CD4-positive, CD25-positive, alpha-beta regulatory T cell (primary cell): ENCODE results near the gene APPBP2. TPM values are rescaled to one million over a fixed set of nuclear protein-coding genes. Genes with fewer than 3 reads are reported as not detected.
A peak's percentile ranks its signal among the peaks of the same experiment; 100 is the strongest.

Experiments
- ATAC-seq, 2 donors: fragments of 150-1000 bp; cut with Tn5 transposase; one replicate each; pipeline ENCODE4 v1.10.0; 2021; ENCODE audit warnings: low read depth in 2 of 2, moderate number of reproducible peaks in 2 of 2, moderate library complexity in 1 of 2
- DNase-seq, 3 donors: peaks; one replicate each; pipeline versions ENCODE4 v3.0.0 to v3.0.0-alpha.2; 2012 to 2022; ENCODE audit warnings: mixed read lengths in 1 of 3
- H3K27ac ChIP-seq: one replicate; pipeline ENCODE4 v1.7.0; 2013; ENCODE audit warnings: mild to moderate bottlenecking, low read length; ENCODE audit not compliant: insufficient read depth, poor library complexity, severe bottlenecking
- H3K27me3 ChIP-seq: one replicate; pipeline ENCODE4 v1.7.0; 2013; ENCODE audit warnings: low read length; ENCODE audit not compliant: control insufficient read depth, insufficient read depth
- H3K36me3 ChIP-seq: one replicate; pipeline ENCODE4 v1.7.0; 2013; ENCODE audit warnings: mild to moderate bottlenecking, low read length, moderate library complexity; ENCODE audit not compliant: control insufficient read depth, insufficient read depth
- H3K4me1 ChIP-seq: 2 replicates; pipeline ENCODE4 v1.7.0; 2013; ENCODE audit warnings: mild to moderate bottlenecking, low read length; ENCODE audit not compliant: insufficient read depth, control insufficient read depth, poor library complexity, severe bottlenecking
- H3K4me3 ChIP-seq: one replicate; pipeline ENCODE4 v1.7.0; 2013; ENCODE audit warnings: low read depth, mild to moderate bottlenecking, low read length, moderate library complexity
- H3K9me3 ChIP-seq, 2 experiments: 1 replicate in 1 of 2; 2 replicates in 1 of 2; pipeline ENCODE4 v1.7.0; 2013; ENCODE audit warnings: low read length in 2 of 2, mild to moderate bottlenecking in 1 of 2, moderate library complexity in 1 of 2; ENCODE audit not compliant: control insufficient read depth in 2 of 2
- H3K27ac Mint-ChIP-seq, 3 donors: one replicate each; pipeline ENCODE4 v1.8.0; 2020 to 2022; ENCODE audit warnings: mild to moderate bottlenecking in 3 of 3, mixed read lengths in 3 of 3, moderate library complexity in 2 of 3
- H3K27me3 Mint-ChIP-seq: one replicate; pipeline ENCODE4 v1.8.0; 2022; ENCODE audit warnings: mild to moderate bottlenecking, mixed read lengths
- H3K36me3 Mint-ChIP-seq: one replicate; pipeline ENCODE4 v1.8.0; 2020; ENCODE audit warnings: mixed read lengths
- H3K4me1 Mint-ChIP-seq, 4 donors: one replicate each; pipeline ENCODE4 v1.8.0; 2020 to 2022; ENCODE audit warnings: mixed read lengths in 4 of 4, mild to moderate bottlenecking in 1 of 4
- H3K4me3 Mint-ChIP-seq, 4 donors: one replicate each; pipeline ENCODE4 v1.8.0; 2020 to 2022; ENCODE audit warnings: mild to moderate bottlenecking in 4 of 4, mixed read lengths in 4 of 4, moderate library complexity in 3 of 4
- H3K9me3 Mint-ChIP-seq, 7 donors: one replicate each; pipeline ENCODE4 v1.8.0; 2020 to 2022; ENCODE audit warnings: mixed read lengths in 7 of 7, mild to moderate bottlenecking in 3 of 7, moderate library complexity in 2 of 7
- polyA plus RNA-seq, 4 donors: library from polyadenylated mRNA; unstranded; fragments of 300-500 nt; fragmentation: Illumina TruSeq; gene quantifications; one replicate each; pipeline ENCODE4 v1.2.3, GENCODE V29; 2021
- total RNA-seq: library from RNA; stranded (reverse); gene quantifications from one replicate; pipeline ENCODE4 v1.2.3, GENCODE V29; 2022

The APPBP2 gene
- total and polyA plus RNA-seq, 5 donors from 2014 or later = 26.2 to 39.1 (median 33.5) TPM

DNA sequence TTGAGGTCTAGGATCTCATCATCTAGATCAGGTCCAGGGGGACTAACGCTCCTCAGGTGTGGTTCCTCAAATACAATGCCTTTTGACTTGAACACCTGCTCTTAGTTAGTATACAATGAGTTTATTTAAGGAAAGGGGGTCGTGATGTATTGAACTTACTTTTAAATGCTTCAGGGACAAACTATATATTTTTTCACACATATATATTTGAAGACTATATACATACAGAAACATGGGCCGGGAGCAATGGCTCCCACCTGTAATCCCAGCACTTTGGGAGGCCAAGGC, 122.6 kb downstream of the APPBP2 start:
- Histone ChIP-seq H3K27ac (no peak overlapping the region), H3K36me3 (no peaks in the 10 kb centered on the region), H3K27me3 (peaks cover 5% of the 10 kb centered on the region), H3K4me1 (peaks cover 4% of the 10 kb centered on the region), H3K4me3 (no peak overlapping the region), H3K9me3 (no peaks in the 10 kb centered on the region)
- ATAC-seq (no peak), DNase-seq (no peak)
- peaks cover 22% of the 10 kb centered on the region for H3K27me3 Mint-ChIP-seq
- H3K27ac Mint-ChIP-seq = no peak overlapping the region
- no peak overlapping the region for H3K4me3 Mint-ChIP-seq
- H3K4me1 Mint-ChIP-seq = peaks cover under 1 to 8% (median 3%) of the 10 kb centered on the region in 4 donors
- no peaks in the 10 kb centered on the region for H3K36me3 Mint-ChIP-seq
- peaks cover 0 to 4% (median 0%) of the 10 kb centered on the region in 7 donors for H3K9me3 Mint-ChIP-seq

- peaks cover 10% of the 10 kb centered on the region for H3K27me3 Mint-ChIP-seq
- no peak overlapping the region for H3K4me3 ChIP-seq
- H3K4me1 ChIP-seq = peaks cover 14% of the 10 kb centered on the region
- H3K27ac ChIP-seq = no peak overlapping the region
- no peaks in the 10 kb centered on the region for H3K27me3 ChIP-seq
- no peaks in the 10 kb centered on the region for H3K36me3 Mint-ChIP-seq
- H3K9me3 Mint-ChIP-seq = peaks cover 0 to 4% (median 0%) of the 10 kb centered on the region in 7 donors
- no peaks in the 10 kb centered on the region for H3K36me3 ChIP-seq
- peak overlapping the region in 1 of 3 donors; percentile 29 for H3K27ac Mint-ChIP-seq
- no peak overlapping the region for H3K4me3 Mint-ChIP-seq
- ATAC-seq (no peak), DNase-seq (no peak)
- no peaks in the 10 kb centered on the region for H3K9me3 ChIP-seq
- H3K4me1 Mint-ChIP-seq = peaks cover 5 to 23% (median 8%) of the 10 kb centered on the region in 4 donors
Observed at GRCh38 chr17:60401819-60402218, 124.2 kb downstream of the APPBP2 start.

GRCh38 chr17:60398227-60398959, 127.6 kb downstream of the APPBP2 start:
- Mint-ChIP-seq H3K9me3 (peaks cover 0 to 4% (median 0%) of the 10 kb centered on the region in 7 donors), H3K27me3 (peaks cover 6% of the 10 kb centered on the region), H3K4me3 (peak overlapping the region; percentile 5 to 78 (median 32)), H3K4me1 (peaks cover 5 to 33% (median 16%) of the 10 kb centered on the region in 4 donors), H3K27ac (peak overlapping the region in 2 of 3 donors; percentile 60 to 79), H3K36me3 (no peaks in the 10 kb centered on the region)
- no peaks in the 10 kb centered on the region for H3K36me3 ChIP-seq
- ATAC-seq (peak; percentile 51 to 67), DNase-seq (peak in 1 of 3 donors; percentile 67)
- H3K27ac ChIP-seq = no peak overlapping the region
- peaks cover 14% of the 10 kb centered on the region for H3K4me1 ChIP-seq
- no peaks in the 10 kb centered on the region for H3K27me3 ChIP-seq
- H3K4me3 ChIP-seq = no peak overlapping the region
- H3K9me3 ChIP-seq = no peaks in the 10 kb centered on the region

- H3K27me3 Mint-ChIP-seq = peaks cover 11% of the 10 kb centered on the region
- Histone ChIP-seq H3K9me3 (no peaks in the 10 kb centered on the region), H3K4me1 (peaks cover 25% of the 10 kb centered on the region), H3K36me3 (no peaks in the 10 kb centered on the region), H3K4me3 (no peak overlapping the region), H3K27ac (no peak overlapping the region), H3K27me3 (no peaks in the 10 kb centered on the region)
- H3K9me3 Mint-ChIP-seq = peaks cover 0 to 4% (median 0%) of the 10 kb centered on the region in 7 donors
- ATAC-seq (no peak), DNase-seq (no peak)
- no peaks in the 10 kb centered on the region for H3K36me3 Mint-ChIP-seq
- H3K27ac Mint-ChIP-seq = no peak overlapping the region
- H3K4me1 Mint-ChIP-seq = peaks cover 5 to 43% (median 27%) of the 10 kb centered on the region in 4 donors
- H3K4me3 Mint-ChIP-seq = peak overlapping the region in 1 of 4 donors; percentile 8
Observed at GRCh38 chr17:60396412-60396811, 129.6 kb downstream of the APPBP2 start.

DNA sequence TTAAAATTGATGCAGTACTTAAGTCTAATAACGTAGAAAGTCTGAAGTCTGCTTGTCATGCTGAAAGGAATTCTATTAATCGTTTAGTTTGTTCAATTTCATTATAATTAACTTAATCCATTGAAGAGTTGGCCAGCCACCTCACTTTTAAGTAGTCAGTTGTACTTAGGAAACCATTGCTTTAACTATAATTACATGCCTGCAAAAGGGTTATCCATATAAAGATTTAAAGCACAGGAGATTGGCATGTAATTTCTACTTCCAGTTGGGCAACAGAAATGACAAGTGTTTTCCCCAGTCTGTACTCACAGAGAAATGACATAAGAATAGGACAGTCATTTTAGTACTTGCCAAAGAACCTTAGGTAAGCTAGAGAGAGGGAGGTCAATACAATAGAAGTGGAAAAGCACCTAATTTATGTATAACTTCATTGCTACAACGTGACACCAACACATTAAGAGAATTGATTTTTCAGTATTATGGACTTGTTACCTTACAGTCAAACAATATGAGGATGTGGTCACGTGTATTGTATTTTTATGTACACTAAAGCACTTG, 130.5 kb downstream of the APPBP2 start:
- peaks cover 8 to 49% (median 35%) of the 10 kb centered on the region in 4 donors for H3K4me1 Mint-ChIP-seq

GRCh38 chr17:60393840-60394723, 132.0 kb downstream of the APPBP2 start:
- H3K4me1 Mint-ChIP-seq = peaks cover 10 to 60% (median 45%) of the 10 kb centered on the region in 4 donors
- DNase-seq (no peak), ATAC-seq (no peak)
- H3K27me3 Mint-ChIP-seq = peaks cover 5% of the 10 kb centered on the region
- Histone ChIP-seq H3K27me3 (no peaks in the 10 kb centered on the region), H3K9me3 (no peaks in the 10 kb centered on the region), H3K4me1 (peaks cover 41% of the 10 kb centered on the region), H3K4me3 (no peak overlapping the region), H3K36me3 (no peaks in the 10 kb centered on the region), H3K27ac (no peak overlapping the region)
- H3K27ac Mint-ChIP-seq = peak overlapping the region; percentile 9 to 98 (median 75)
- no peaks in the 10 kb centered on the region for H3K36me3 Mint-ChIP-seq
- peak overlapping the region in 3 of 4 donors; percentile 23 to 93 (median 38) for H3K4me3 Mint-ChIP-seq
- no peaks in the 10 kb centered on the region for H3K9me3 Mint-ChIP-seq

More for the DNA sequence above, 130.5 kb downstream of the APPBP2 start:
- Histone ChIP-seq H3K4me3 (no peak overlapping the region), H3K4me1 (peaks cover 34% of the 10 kb centered on the region), H3K36me3 (no peaks in the 10 kb centered on the region), H3K27me3 (no peaks in the 10 kb centered on the region), H3K27ac (no peak overlapping the region), H3K9me3 (no peaks in the 10 kb centered on the region)
- H3K9me3 Mint-ChIP-seq = peaks cover 0 to 4% (median 0%) of the 10 kb centered on the region in 7 donors
- H3K4me3 Mint-ChIP-seq = peak overlapping the region in 1 of 4 donors; percentile 0
- ATAC-seq (no peak), DNase-seq (peak in 1 of 3 donors; percentile 42)
- H3K36me3 Mint-ChIP-seq = no peaks in the 10 kb centered on the region
- peaks cover 8% of the 10 kb centered on the region for H3K27me3 Mint-ChIP-seq
- no peak overlapping the region for H3K27ac Mint-ChIP-seq
